DND-41 (cell line): ENCODE measurements around the gene NUP153.

Experiments used
- ATAC-seq: fragments of 200-7000 bp; cut with Tn5 transposase; 3 replicates; pipeline ENCODE4 v1.9.1; 2021; ENCODE audit warnings: low read depth; ENCODE audit not compliant: insufficient read depth
- DNase-seq: peaks from one replicate; pipeline ENCODE4 v3.0.0-alpha.2; 2020
- H2AFZ ChIP-seq: 2 replicates; pipeline ENCODE4 v1.6.0; 2012; ENCODE audit warnings: low read depth, low read length
- H3K27ac ChIP-seq: 2 replicates; pipeline ENCODE4 v1.5.1; 2012; ENCODE audit warnings: low read length, inconsistent platforms
- H3K27me3 ChIP-seq: fragments of 200-600 bp; sonication (generic); 2 replicates; pipeline ENCODE4 v1.6.0; 2012; ENCODE audit warnings: low read length, mild to moderate bottlenecking, inconsistent platforms; ENCODE audit not compliant: insufficient read depth, poor library complexity
- H3K36me3 ChIP-seq: 2 replicates; pipeline ENCODE4 v1.5.1; 2012; ENCODE audit warnings: low read length, inconsistent platforms; ENCODE audit not compliant: insufficient read depth
- H3K4me1 ChIP-seq: 2 replicates; pipeline ENCODE4 v1.5.1; 2012; ENCODE audit warnings: mild to moderate bottlenecking, low read length; ENCODE audit not compliant: insufficient read depth
- H3K4me2 ChIP-seq: 2 replicates; pipeline ENCODE4 v1.6.0; 2012; ENCODE audit warnings: mild to moderate bottlenecking, moderate library complexity, low read length, inconsistent platforms; ENCODE audit not compliant: insufficient read depth
- H3K4me3 ChIP-seq, 2 experiments: fragments of 200-600 bp in 1 of 2; shearing (Covaris generic) in 1 of 2; 2 replicates each; pipeline ENCODE4 v1.5.1; 2012 to 2016; ENCODE audit warnings: inconsistent platforms in 2 of 2, low read length in 2 of 2, mild to moderate bottlenecking in 2 of 2, low read depth in 1 of 2, moderate library complexity in 1 of 2
- H3K79me2 ChIP-seq: 2 replicates; pipeline ENCODE4 v1.6.0; 2012; ENCODE audit warnings: low read length, inconsistent platforms; ENCODE audit not compliant: insufficient read depth
- H3K9ac ChIP-seq: 2 replicates; pipeline ENCODE4 v1.6.0; 2012; ENCODE audit warnings: low read depth, mild to moderate bottlenecking, inconsistent platforms, low read length, moderate library complexity
- H3K9me3 ChIP-seq: 2 replicates; pipeline ENCODE4 v1.5.1; 2012; ENCODE audit warnings: low read length, moderate library complexity, mild to moderate bottlenecking, inconsistent platforms; ENCODE audit not compliant: insufficient read depth, severe bottlenecking
- H4K20me1 ChIP-seq: 2 replicates; pipeline ENCODE4 v1.6.0; 2012; ENCODE audit warnings: low read length; ENCODE audit not compliant: insufficient read depth
- EZH2 ChIP-seq: IDR thresholded peaks from 3 replicates; pipeline ENCODE4 v1.6.1; 2012; ENCODE audit warnings: borderline replicate concordance, low read depth, mild to moderate bottlenecking, moderate library complexity, low read length, inconsistent platforms; ENCODE audit not compliant: severe bottlenecking
- TF ChIP-seq, protein P1 (sequence below): IDR thresholded peaks from 2 replicates; pipeline ENCODE4 v1.5.1; 2012; ENCODE audit warnings: borderline replicate concordance, low read length, moderate library complexity, mild to moderate bottlenecking; ENCODE audit not compliant: poor library complexity, severe bottlenecking; ENCODE audit errors: extremely low read depth

The NUP153 gene

DNA sequence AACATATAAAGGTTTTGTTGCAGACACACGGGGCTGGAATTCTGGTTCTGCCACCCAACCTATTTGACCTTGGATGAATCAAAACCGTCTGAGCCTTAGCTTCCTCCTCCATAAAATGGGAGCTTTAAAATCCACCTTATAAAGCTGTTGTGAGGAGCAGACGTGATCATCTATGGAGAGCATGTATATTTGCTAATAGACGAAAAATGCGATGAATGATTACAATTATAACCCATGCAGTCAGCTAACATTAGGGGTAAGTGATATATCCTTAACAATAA lies 586 bp upstream of the NUP153 start:
- peak overlapping the region; percentile 84 for H2AFZ ChIP-seq
- peaks cover 23% of the 10 kb centered on the region for H4K20me1 ChIP-seq
- H3K36me3 ChIP-seq = peaks cover 6% of the 10 kb centered on the region; the same call in 1 of the 2 replicates
- ATAC-seq (no peak), DNase-seq (no peak)
- H3K4me1 ChIP-seq = peaks cover 34% of the 10 kb centered on the region
- no peaks in the 10 kb centered on the region for H3K9me3 ChIP-seq
- TF ChIP-seq, protein P1, sequence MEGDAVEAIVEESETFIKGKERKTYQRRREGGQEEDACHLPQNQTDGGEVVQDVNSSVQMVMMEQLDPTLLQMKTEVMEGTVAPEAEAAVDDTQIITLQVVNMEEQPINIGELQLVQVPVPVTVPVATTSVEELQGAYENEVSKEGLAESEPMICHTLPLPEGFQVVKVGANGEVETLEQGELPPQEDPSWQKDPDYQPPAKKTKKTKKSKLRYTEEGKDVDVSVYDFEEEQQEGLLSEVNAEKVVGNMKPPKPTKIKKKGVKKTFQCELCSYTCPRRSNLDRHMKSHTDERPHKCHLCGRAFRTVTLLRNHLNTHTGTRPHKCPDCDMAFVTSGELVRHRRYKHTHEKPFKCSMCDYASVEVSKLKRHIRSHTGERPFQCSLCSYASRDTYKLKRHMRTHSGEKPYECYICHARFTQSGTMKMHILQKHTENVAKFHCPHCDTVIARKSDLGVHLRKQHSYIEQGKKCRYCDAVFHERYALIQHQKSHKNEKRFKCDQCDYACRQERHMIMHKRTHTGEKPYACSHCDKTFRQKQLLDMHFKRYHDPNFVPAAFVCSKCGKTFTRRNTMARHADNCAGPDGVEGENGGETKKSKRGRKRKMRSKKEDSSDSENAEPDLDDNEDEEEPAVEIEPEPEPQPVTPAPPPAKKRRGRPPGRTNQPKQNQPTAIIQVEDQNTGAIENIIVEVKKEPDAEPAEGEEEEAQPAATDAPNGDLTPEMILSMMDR = no peak
- TF ChIP-seq EZH2 = no peak
- peak overlapping the region; percentile 100 for H3K9ac ChIP-seq
- peak overlapping the region; percentile 63 for H3K4me2 ChIP-seq
- H3K27ac ChIP-seq = peak overlapping the region; percentile 79
- H3K4me3 ChIP-seq = peak overlapping the region; percentile 31 to 88; a peak in 3 of 4 replicates
- H3K27me3 ChIP-seq = no peaks in the 10 kb centered on the region
- H3K79me2 ChIP-seq = peaks cover 43% of the 10 kb centered on the region

DNA sequence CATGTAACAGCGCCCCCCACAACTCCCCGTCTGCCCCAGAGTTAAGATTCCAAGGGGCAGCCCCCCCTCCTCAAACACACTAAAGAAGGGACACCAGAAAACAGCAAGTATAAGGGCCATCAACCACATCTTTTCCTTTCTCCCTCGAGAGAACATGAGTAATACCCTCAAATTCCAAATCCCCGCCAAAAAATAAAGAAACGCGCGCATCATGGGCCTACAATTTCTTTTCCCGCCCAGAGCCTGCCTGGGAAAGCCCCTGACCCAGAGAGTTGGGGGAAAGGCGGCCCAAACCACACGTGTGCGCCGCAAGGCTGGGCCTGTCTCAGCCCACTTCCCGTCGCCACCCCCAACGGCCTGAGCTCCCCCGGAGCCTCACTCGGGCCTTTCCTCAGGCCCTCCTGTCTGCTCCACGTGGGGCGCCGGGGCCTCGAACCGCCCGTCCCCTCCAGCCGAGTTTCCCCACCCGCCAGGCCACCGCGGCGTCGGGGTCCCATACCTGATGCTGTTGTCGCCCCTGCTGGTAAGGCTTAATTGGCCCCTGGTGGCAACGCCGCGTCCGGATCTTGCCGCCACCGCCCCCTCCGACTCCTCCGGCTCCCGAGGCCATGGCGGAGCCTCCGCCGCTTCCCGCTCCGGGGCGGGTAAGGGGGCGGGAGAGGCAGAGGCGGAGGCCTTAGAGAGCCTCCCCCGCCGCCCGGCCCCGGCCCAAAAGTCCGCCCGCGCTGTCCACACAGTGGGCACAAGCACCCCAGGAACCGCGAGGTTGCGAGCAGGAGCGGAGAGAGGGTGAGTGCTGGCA lies 746 bp downstream of the NUP153 start:
- H3K4me1 ChIP-seq = peaks cover 45% of the 10 kb centered on the region
- peaks cover 57% of the 10 kb centered on the region for H3K79me2 ChIP-seq

DNA sequence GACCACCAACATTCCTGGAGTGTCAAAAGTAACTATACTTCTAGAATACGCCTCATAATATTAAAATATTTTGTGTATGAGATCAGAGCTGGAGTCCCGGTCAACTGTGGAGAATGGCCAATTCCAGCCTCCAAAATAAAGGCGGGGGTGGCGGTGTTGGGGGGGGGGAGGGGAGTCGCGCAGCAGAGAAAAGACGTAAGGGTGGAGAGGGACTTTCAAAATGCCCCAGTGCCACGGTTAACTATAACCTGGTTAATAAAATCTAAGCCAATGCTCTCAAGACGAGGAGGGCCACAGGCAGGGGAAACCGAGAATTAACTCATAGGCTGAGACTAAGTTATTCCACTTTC lies 1.3 kb downstream of the NUP153 start:
- ATAC-seq = no peak
- peaks cover 13% of the 10 kb centered on the region for H3K36me3 ChIP-seq
- H3K9ac ChIP-seq = peak overlapping the region; percentile 100
- peak overlapping the region; percentile 98 for H3K27ac ChIP-seq
- peak overlapping the region; percentile 79 for H2AFZ ChIP-seq
- peaks cover 41% of the 10 kb centered on the region for H4K20me1 ChIP-seq
- TF ChIP-seq, protein P1 = peak; percentile 45
- no peak for TF ChIP-seq EZH2
- H3K4me1 ChIP-seq = peaks cover 50% of the 10 kb centered on the region
- no peaks in the 10 kb centered on the region for H3K27me3 ChIP-seq
- H3K9me3 ChIP-seq = no peaks in the 10 kb centered on the region
- DNase-seq = no peak
- peak overlapping the region; percentile 88 to 92 for H3K4me3 ChIP-seq
- peak overlapping the region; percentile 63 for H3K4me2 ChIP-seq
- H3K79me2 ChIP-seq = peaks cover 62% of the 10 kb centered on the region

More for the DNA sequence above, 746 bp downstream of the NUP153 start:
- peak overlapping the region; percentile 63 for H3K4me2 ChIP-seq
- TF ChIP-seq, protein P1 = peak; percentile 22
- no peak for TF ChIP-seq EZH2
- peaks cover 36% of the 10 kb centered on the region for H4K20me1 ChIP-seq
- H3K9me3 ChIP-seq = no peaks in the 10 kb centered on the region
- peak overlapping the region; percentile 79 for H2AFZ ChIP-seq
- DNase-seq (peak; percentile 87), ATAC-seq (peak; percentile 70)
- peak overlapping the region; percentile 98 for H3K27ac ChIP-seq
- no peaks in the 10 kb centered on the region for H3K27me3 ChIP-seq
- H3K4me3 ChIP-seq = peak overlapping the region; percentile 88 to 92; a peak in 3 of 4 replicates
- H3K9ac ChIP-seq = peak overlapping the region; percentile 100
- H3K36me3 ChIP-seq = peaks cover 8% of the 10 kb centered on the region; the same call in 1 of the 2 replicates
